T-helper 1 cell (primary cell): ENCODE results near the gene PPP2R2C.

Experiments used
- DNase-seq, 5 donors: peaks; one replicate each; pipeline ENCODE4 v3.0.0-alpha.2; 2012 to 2020

PPP2R2C gene

GRCh38 chr4:6493658-6494304 is 21.4 kb upstream of the PPP2R2C start:
- no peak for DNase-seq

GRCh38 chr4:6492861-6493657 is 20.6 kb upstream of the PPP2R2C start:
- DNase-seq, result no peak

- DNase-seq, result no peak
Measured at GRCh38 chr4:6492027-6492590, 19.7 kb upstream of the PPP2R2C start.

GRCh38 chr4:6491235-6491634 is 18.8 kb upstream of the PPP2R2C start:
- no peak for DNase-seq

- no peak for DNase-seq
Measured at GRCh38 chr4:6489927-6490326, 17.5 kb upstream of the PPP2R2C start.

GRCh38 chr4:6487466-6487865 is 15.1 kb upstream of the PPP2R2C start:
- DNase-seq, result no peak

- DNase-seq, result no peak
Measured at GRCh38 chr4:6480534-6481088, 8.2 kb upstream of the PPP2R2C start.

- DNase-seq, result no peak
Measured at GRCh38 chr4:6478546-6479220, 6.3 kb upstream of the PPP2R2C start.

GRCh38 chr4:6476893-6477292 is 4.5 kb upstream of the PPP2R2C start:
- DNase-seq, result no peak

GRCh38 chr4:6475492-6476020 is 3.1 kb upstream of the PPP2R2C start:
- no peak for DNase-seq

- no peak for DNase-seq
Measured at GRCh38 chr4:6474705-6475457, 2.5 kb upstream of the PPP2R2C start.

GRCh38 chr4:6474053-6474568 is 1.7 kb upstream of the PPP2R2C start:
- no peak for DNase-seq

GRCh38 chr4:6473264-6474052 is 1.0 kb upstream of the PPP2R2C start:
- DNase-seq, result no peak

GRCh38 chr4:6472008-6472386 is 417 bp downstream of the PPP2R2C start:
- DNase-seq, result no peak

GRCh38 chr4:6471307-6472007 is 957 bp downstream of the PPP2R2C start:
- no peak for DNase-seq

GRCh38 chr4:6470502-6471306 is 1.7 kb downstream of the PPP2R2C start:
- DNase-seq, result no peak

- DNase-seq, result no peak
Measured at GRCh38 chr4:6469898-6470501, 2.4 kb downstream of the PPP2R2C start.

- DNase-seq, result no peak
Measured at GRCh38 chr4:6469144-6469543, 3.3 kb downstream of the PPP2R2C start.

GRCh38 chr4:6468376-6468775 is 4.0 kb downstream of the PPP2R2C start:
- no peak for DNase-seq
